OCI-M2 (cell line): ENCODE data around the gene LMO2.
"Not testable (repeated sequence)": the region's sequence is repeated elsewhere in the genome, so short reads cannot be mapped to it uniquely, and the experiment has no call there.

Source experiments
- DNase-seq: peaks from one replicate; lab custom pipeline; 2025; ENCODE audit not compliant: unreplicated experiment; lab: John Stamatoyannopoulos, UW

Gene LMO2

DNA sequence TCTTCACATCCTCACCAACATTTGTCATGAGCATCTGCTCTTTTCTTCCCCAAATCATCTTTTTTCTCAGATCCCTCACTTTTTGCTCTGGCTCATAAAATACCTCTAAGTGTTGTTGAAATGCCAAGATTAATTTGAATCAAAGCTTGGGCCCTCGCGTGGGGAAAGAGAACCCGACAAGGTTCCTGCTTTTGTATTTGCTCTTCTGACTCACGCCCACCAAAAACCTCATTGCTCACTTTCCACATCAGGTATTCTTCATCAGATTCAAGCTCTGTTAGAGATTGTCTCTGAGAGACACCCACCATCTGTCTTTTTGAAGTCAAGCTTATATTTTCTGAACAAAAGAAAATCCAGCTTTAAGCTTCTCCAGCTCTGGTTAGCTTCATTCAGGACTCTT lies 64.7 kb downstream of the LMO2 start:
- DNase-seq = no peak

DNA sequence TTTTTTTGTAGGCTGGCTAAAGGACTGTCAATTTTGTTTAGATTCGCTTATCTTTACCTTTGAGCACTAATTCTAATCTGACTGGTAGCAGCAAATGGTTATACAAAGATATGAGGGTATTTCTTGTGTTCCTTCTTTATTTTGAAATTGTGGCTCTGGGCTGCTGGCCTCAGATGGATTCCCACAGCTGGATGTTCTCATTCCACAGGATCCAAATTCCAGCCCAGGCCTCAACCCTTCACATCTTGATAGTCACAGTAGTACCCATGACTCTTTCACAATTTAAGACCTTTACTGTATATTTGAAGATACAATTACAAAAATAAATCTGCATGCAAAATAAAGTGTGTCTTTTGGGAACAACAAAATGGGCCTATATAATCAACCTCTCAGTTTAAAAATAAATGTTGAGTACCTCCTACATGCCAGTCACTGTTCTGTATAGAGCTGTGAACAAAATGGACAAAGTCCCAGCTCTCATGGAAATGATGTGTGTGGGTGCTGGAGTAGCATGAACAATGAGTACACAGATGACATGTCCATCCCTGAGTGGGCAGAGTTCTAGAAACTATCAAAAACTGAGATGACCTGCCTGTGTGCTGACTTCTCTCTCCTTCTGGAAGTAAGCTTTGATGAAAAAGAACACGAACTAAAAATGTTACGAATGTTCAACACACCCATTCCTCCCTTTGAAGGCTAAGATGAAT lies 65.9 kb downstream of the LMO2 start:
- no peak for DNase-seq

DNA sequence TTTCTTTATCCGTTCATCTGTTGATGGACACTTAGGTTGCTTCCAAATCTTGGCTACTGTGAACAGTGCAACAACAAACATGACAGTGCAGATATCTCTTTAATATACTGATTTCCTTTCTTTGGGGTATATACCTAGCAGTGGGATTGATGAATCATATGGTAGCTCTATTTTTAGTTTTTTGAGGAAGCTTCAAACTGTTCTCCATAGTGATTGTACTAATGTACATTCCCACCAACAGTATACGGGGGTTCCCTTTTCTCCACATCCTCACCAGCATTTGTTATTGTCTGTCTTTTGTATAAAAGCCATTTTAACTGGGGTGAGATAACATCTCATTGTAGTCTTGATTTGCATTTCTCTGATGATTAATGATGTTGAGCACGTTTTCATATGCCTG lies 68.9 kb downstream of the LMO2 start:
- DNase-seq = not testable (repeated sequence)

DNA sequence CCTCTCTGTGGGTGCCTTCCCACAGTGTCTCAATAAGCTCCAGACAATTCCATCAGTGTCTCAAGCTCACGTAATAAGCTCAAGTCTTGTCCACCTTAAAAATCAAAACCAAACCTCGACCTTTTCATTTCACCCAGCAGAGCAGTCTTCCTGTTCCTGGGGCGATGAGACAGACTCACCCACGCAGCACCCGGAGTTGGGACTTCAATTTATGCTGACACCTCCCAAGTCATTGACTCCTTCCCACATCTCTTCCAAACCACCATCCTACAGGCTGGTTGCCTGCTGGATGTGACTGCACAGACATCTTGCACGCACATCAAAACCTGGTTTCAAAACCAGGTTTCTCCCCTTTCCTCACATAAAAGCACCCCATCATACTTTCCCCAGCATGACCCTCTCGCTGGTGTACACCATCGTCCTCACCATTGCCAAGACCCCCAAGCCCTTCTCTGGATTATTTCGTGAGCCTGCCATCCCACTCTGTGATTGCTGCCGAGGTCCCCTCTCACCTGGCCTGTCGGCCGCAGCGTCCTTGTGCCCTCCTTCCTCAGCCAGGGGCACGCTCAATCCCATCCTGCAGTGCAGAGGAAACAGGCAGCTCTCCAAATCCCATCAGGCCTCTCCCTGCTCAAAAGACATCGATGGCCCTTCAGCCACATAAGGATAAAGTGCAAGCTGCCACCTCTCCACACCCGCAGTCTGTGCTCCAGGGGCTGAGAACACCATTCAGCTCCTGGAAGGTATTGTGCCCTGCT lies 72.4 kb downstream of the LMO2 start:
- DNase-seq = no peak
